Body of pancreas (tissue), 4 donors: ENCODE data around the gene FOXI3.

Source experiments
- POLR2A ChIP-seq, 3 donors: fragments of 450-650 bp; IDR thresholded peaks; one replicate each; pipeline ENCODE4 v1.6.1; 2016; ENCODE audit warnings: antibody characterized with exemption in 3 of 3, mild to moderate bottlenecking in 2 of 3
- TF ChIP-seq, protein P1 (sequence below), 7 experiments: fragments of 450-650 bp in 4 of 7; fragments of 200-600 bp in 3 of 7; sonication (generic) in 3 of 7; IDR thresholded peaks; one replicate each; pipeline ENCODE4 v1.5.1; 2016 to 2019; ENCODE audit warnings: antibody characterized with exemption in 7 of 7

DNA sequence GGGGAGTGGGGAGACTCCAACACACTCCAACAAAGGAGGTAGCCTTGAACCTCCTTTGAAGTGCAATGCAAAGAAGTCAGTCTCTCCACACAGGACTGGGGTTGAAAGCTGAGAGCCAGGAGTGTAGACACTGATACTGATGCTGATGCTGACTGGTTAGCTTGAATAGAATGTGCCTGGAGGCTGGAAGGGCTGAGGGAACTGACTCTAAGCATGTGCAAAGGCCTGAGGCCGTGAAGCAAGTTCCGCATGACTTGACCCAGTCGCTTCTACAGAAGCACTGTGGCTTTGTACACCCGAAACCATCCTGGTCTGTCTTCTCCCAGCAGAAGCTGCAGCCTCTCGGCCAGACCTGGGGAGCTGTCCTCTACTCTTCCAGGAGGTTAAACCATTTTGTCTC, 10.4 kb downstream of the FOXI3 start:
- TF ChIP-seq, protein P1, sequence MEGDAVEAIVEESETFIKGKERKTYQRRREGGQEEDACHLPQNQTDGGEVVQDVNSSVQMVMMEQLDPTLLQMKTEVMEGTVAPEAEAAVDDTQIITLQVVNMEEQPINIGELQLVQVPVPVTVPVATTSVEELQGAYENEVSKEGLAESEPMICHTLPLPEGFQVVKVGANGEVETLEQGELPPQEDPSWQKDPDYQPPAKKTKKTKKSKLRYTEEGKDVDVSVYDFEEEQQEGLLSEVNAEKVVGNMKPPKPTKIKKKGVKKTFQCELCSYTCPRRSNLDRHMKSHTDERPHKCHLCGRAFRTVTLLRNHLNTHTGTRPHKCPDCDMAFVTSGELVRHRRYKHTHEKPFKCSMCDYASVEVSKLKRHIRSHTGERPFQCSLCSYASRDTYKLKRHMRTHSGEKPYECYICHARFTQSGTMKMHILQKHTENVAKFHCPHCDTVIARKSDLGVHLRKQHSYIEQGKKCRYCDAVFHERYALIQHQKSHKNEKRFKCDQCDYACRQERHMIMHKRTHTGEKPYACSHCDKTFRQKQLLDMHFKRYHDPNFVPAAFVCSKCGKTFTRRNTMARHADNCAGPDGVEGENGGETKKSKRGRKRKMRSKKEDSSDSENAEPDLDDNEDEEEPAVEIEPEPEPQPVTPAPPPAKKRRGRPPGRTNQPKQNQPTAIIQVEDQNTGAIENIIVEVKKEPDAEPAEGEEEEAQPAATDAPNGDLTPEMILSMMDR (IDR thresholded peaks at IDR 0.05), result no peak
- TF ChIP-seq POLR2A (IDR thresholded peaks at IDR 0.05), result no peak
